ENCODE measurements around the gene CD81. TPM values are rescaled to one million over a fixed set of nuclear protein-coding genes. Genes with fewer than 3 reads are reported as not detected.

CD81 gene
- total RNA-seq, 1 experiment from 2014 or later = 183 TPM

GRCh38 chr11:2368178-2368850 is 8.8 kb upstream of the CD81 start:
- no TSS peak for BruUV-seq (replicated peaks)
- peaks cover 7% of the 10 kb centered on the region for H3K27me3 Mint-ChIP-seq (ENCODE audit: insufficient read depth, unreplicated experiment)
- H3K4me1 Mint-ChIP-seq (ENCODE audit: insufficient read depth, unreplicated experiment) = no peaks in the 10 kb centered on the region
- CTCF ChIA-PET = interaction anchor here (0.6 to 2.2 kb wide), 3 partner anchors 8 to 63 kb away, joined by 3 to 6 read pairs (median 3); no protein-coding TSS in a partner anchor
- TF ChIP-seq CTCF (IDR thresholded peaks at IDR 0.05; ENCODE audit: unreplicated experiment) = no peak
- H3K27ac Mint-ChIP-seq (ENCODE audit: low read depth, unreplicated experiment) = no peak overlapping the region
- H3K36me3 Mint-ChIP-seq (ENCODE audit: insufficient read depth, unreplicated experiment) = no peaks in the 10 kb centered on the region
- no peaks in the 10 kb centered on the region for H3K9me3 Mint-ChIP-seq (ENCODE audit: unreplicated experiment)
- intact Hi-C loops (cut with micrococcal nuclease) = no loop called here
- POLR2A ChIA-PET = interaction anchor here (1.3 kb wide), 1 partner anchor 10 kb away, joined by 4 read pairs; no protein-coding TSS in a partner anchor
- no peak for DNase-seq (ENCODE audit: unreplicated experiment)
- no peak overlapping the region for H3K4me3 Mint-ChIP-seq (ENCODE audit: unreplicated experiment)

GRCh38 chr11:2368851-2369180 is 8.3 kb upstream of the CD81 start:
- ChIA-PET POLR2A (no interaction called here), CTCF (no interaction called here)
- no peak for DNase-seq (ENCODE audit: unreplicated experiment)
- no peak for TF ChIP-seq CTCF (IDR thresholded peaks at IDR 0.05; ENCODE audit: unreplicated experiment)
- Mint-ChIP-seq H3K27ac (ENCODE audit: low read depth, unreplicated experiment) (no peak overlapping the region), H3K4me1 (ENCODE audit: insufficient read depth, unreplicated experiment) (no peaks in the 10 kb centered on the region), H3K9me3 (ENCODE audit: unreplicated experiment) (no peaks in the 10 kb centered on the region), H3K4me3 (ENCODE audit: unreplicated experiment) (no peak overlapping the region), H3K36me3 (ENCODE audit: insufficient read depth, unreplicated experiment) (no peaks in the 10 kb centered on the region), H3K27me3 (ENCODE audit: insufficient read depth, unreplicated experiment) (peaks cover 2% of the 10 kb centered on the region)
- BruUV-seq (replicated peaks) = no TSS peak
- intact Hi-C loops (cut with micrococcal nuclease) = no loop called here

- H3K27ac Mint-ChIP-seq (ENCODE audit: low read depth, unreplicated experiment) = no peak overlapping the region
- intact Hi-C loops (cut with micrococcal nuclease) = no loop called here
- H3K27me3 Mint-ChIP-seq (ENCODE audit: insufficient read depth, unreplicated experiment) = no peaks in the 10 kb centered on the region
- ChIA-PET POLR2A (no interaction called here), CTCF (interaction anchor here (0.7 kb wide), 1 partner anchor 10 kb away, joined by 4 read pairs; no protein-coding TSS in a partner anchor)
- no peak overlapping the region for H3K4me3 Mint-ChIP-seq (ENCODE audit: unreplicated experiment)
- no peaks in the 10 kb centered on the region for H3K4me1 Mint-ChIP-seq (ENCODE audit: insufficient read depth, unreplicated experiment)
- no peaks in the 10 kb centered on the region for H3K36me3 Mint-ChIP-seq (ENCODE audit: insufficient read depth, unreplicated experiment)
- no peaks in the 10 kb centered on the region for H3K9me3 Mint-ChIP-seq (ENCODE audit: unreplicated experiment)
- no peak for TF ChIP-seq CTCF (IDR thresholded peaks at IDR 0.05; ENCODE audit: unreplicated experiment)
- no TSS peak for BruUV-seq (replicated peaks)
- DNase-seq (ENCODE audit: unreplicated experiment) = no peak
Observed at GRCh38 chr11:2369320-2369719, 7.8 kb upstream of the CD81 start.

DNA sequence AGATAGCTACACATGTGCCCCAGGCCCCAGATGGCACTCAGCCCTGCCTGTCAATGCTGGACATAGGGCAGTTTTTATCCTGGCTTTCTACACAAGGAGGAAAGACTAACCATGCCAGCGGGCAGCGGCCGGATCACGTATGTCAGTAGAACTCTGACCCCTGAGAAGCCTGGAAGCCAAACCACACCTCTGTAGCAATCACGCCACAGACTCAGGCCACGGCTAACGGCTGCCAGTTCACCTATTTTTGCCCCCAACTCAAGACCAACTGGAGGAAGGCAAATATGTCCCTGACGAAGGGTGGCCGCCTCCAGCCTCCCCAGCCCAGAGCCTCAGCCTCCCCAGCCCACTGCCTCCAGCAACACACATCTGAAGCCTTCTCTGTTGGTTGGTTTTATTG is 7.2 kb upstream of the CD81 start:
- intact Hi-C loops (cut with micrococcal nuclease) = no loop called here
- H3K27me3 Mint-ChIP-seq (ENCODE audit: insufficient read depth, unreplicated experiment) = no peaks in the 10 kb centered on the region
- POLR2A ChIA-PET = no interaction called here
- H3K9me3 Mint-ChIP-seq (ENCODE audit: unreplicated experiment) = no peaks in the 10 kb centered on the region
- no peak for TF ChIP-seq CTCF (IDR thresholded peaks at IDR 0.05; ENCODE audit: unreplicated experiment)
- no peak overlapping the region for H3K27ac Mint-ChIP-seq (ENCODE audit: low read depth, unreplicated experiment)
- H3K4me3 Mint-ChIP-seq (ENCODE audit: unreplicated experiment) = no peak overlapping the region
- DNase-seq (ENCODE audit: unreplicated experiment) = no peak
- no peaks in the 10 kb centered on the region for H3K4me1 Mint-ChIP-seq (ENCODE audit: insufficient read depth, unreplicated experiment)
- CTCF ChIA-PET = interaction anchor here (0.7 kb wide), 1 partner anchor 11 kb away, joined by 4 read pairs; no protein-coding TSS in a partner anchor
- H3K36me3 Mint-ChIP-seq (ENCODE audit: insufficient read depth, unreplicated experiment) = no peaks in the 10 kb centered on the region
- no TSS peak for BruUV-seq (replicated peaks)
